Neuron (in vitro differentiated cells): ENCODE measurements around the gene OR5H2.

Experiments
- H2AFZ ChIP-seq: one replicate; pipeline ENCODE4 v1.6.1; 2013; ENCODE audit warnings: low read depth, mild to moderate bottlenecking, inconsistent platforms, low read length, moderate library complexity
- H3K27me3 ChIP-seq: one replicate; pipeline ENCODE4 v1.6.1; 2013; ENCODE audit warnings: low read length; ENCODE audit not compliant: insufficient read depth
- H3K36me3 ChIP-seq: one replicate; pipeline ENCODE4 v1.6.1; 2013; ENCODE audit warnings: low read length; ENCODE audit not compliant: insufficient read depth
- H3K4me1 ChIP-seq: one replicate; pipeline ENCODE4 v1.6.1; 2013; ENCODE audit warnings: low read length; ENCODE audit not compliant: insufficient read depth
- H3K4me3 ChIP-seq: 2 replicates; pipeline ENCODE4 v1.5.1; 2013; ENCODE audit warnings: mild to moderate bottlenecking, low read length, moderate library complexity
- H3K9me3 ChIP-seq: one replicate; pipeline ENCODE4 v1.6.1; 2013; ENCODE audit warnings: low read length

Gene OR5H2

GRCh38 chr3:98291332-98291957, 9.1 kb downstream of the OR5H2 start:
- H2AFZ ChIP-seq: no peak overlapping the region
- no peaks in the 10 kb centered on the region for H3K27me3 ChIP-seq
- no peaks in the 10 kb centered on the region for H3K4me1 ChIP-seq
- H3K4me3 ChIP-seq: no peak overlapping the region
- no peaks in the 10 kb centered on the region for H3K36me3 ChIP-seq
- H3K9me3 ChIP-seq: no peaks in the 10 kb centered on the region

GRCh38 chr3:98322101-98322500, 39.8 kb downstream of the OR5H2 start:
- no peaks in the 10 kb centered on the region for H3K4me1 ChIP-seq
- H2AFZ ChIP-seq: no peak overlapping the region
- no peaks in the 10 kb centered on the region for H3K27me3 ChIP-seq
- H3K9me3 ChIP-seq: no peaks in the 10 kb centered on the region
- H3K4me3 ChIP-seq: no peak overlapping the region
- H3K36me3 ChIP-seq: no peaks in the 10 kb centered on the region

GRCh38 chr3:98322686-98323085, 40.4 kb downstream of the OR5H2 start:
- Histone ChIP-seq H3K36me3 (no peaks in the 10 kb centered on the region), H2AFZ (no peak overlapping the region), H3K4me1 (no peaks in the 10 kb centered on the region), H3K9me3 (no peaks in the 10 kb centered on the region), H3K4me3 (no peak overlapping the region), H3K27me3 (no peaks in the 10 kb centered on the region)

DNA sequence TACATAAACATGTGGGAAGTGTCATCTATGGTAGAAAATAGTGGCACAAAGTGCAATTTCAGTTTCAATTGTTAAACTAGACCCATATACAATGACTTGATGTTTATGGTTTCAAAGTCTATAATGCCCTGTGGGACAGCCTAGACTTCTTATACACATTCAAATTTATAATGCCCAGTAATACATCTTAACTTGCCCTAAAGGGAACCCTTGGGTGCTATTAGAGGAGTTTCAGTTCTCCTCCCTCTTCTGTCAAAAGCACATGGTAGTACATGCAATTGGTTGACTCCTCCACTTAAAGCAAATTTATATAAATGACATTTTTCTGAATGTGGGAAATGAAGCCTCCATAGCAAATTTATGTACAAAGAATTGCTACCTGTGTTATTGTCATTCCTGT, 41.1 kb downstream of the OR5H2 start:
- Histone ChIP-seq H2AFZ (no peak overlapping the region), H3K4me3 (no peak overlapping the region), H3K9me3 (no peaks in the 10 kb centered on the region), H3K4me1 (no peaks in the 10 kb centered on the region), H3K36me3 (no peaks in the 10 kb centered on the region), H3K27me3 (no peaks in the 10 kb centered on the region)

DNA sequence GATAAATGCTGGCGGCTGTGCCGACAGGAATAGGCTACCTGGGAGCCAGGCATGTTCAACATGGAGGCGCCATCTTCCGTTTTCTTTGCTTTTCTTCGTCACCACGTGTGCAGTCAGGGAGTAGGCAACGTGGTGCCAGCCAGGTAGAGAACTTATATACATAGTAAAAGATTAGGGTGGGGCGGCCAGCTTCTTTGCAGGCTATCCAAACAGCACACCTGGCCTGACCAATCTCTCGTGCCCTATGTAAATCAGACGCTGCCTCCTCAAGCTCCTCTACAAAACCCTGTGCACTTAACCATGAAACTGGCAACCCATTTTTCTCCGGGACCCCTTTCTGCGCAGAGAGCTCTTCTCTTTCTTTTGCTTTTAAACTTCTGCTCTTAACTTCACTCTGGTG, 42.8 kb downstream of the OR5H2 start:
- no peaks in the 10 kb centered on the region for H3K27me3 ChIP-seq
- H2AFZ ChIP-seq: no peak overlapping the region
- H3K4me3 ChIP-seq: no peak overlapping the region
- no peaks in the 10 kb centered on the region for H3K36me3 ChIP-seq
- no peaks in the 10 kb centered on the region for H3K9me3 ChIP-seq
- H3K4me1 ChIP-seq: no peaks in the 10 kb centered on the region

DNA sequence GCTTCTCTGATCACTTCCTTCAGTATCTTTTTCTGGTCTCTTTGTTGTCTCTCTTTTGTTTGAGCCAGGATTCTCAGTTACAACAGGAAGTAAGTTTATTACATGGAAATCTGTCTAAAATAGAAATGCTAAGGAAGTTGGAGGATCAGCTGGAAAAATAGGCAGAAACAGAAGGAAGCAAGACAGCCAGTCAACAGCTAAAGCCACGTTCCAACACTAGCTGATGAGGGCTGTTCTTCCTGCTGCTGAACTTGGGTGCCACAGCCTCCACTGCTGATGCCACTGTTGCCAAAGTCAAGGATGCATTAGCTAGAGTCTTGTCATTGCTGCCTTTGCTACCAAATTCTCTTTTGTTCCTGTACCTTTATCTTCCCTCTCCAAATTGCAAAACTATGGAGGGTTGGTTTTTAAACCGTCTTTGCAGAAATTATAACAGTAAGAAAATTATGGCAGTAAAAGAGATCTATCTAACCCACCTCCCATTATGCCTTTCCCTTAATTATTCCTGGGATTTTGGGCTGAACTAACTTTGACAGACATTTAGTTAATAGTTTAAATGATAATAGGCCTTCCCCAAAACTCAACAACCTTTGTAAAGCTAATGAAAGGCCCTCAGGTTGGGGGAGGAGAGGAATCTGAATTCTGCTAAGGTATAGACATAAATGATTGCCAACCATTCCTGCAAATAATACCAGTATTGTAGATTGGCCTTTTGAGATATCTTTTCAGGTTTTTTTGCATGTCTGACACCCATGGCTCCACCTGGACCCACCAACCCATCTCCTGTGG, 44.0 kb downstream of the OR5H2 start:
- H3K4me1 ChIP-seq: no peaks in the 10 kb centered on the region
- H3K9me3 ChIP-seq: no peaks in the 10 kb centered on the region
- H3K36me3 ChIP-seq: no peaks in the 10 kb centered on the region
- peaks cover 3% of the 10 kb centered on the region for H3K27me3 ChIP-seq
- H3K4me3 ChIP-seq: no peak overlapping the region
- no peak overlapping the region for H2AFZ ChIP-seq

DNA sequence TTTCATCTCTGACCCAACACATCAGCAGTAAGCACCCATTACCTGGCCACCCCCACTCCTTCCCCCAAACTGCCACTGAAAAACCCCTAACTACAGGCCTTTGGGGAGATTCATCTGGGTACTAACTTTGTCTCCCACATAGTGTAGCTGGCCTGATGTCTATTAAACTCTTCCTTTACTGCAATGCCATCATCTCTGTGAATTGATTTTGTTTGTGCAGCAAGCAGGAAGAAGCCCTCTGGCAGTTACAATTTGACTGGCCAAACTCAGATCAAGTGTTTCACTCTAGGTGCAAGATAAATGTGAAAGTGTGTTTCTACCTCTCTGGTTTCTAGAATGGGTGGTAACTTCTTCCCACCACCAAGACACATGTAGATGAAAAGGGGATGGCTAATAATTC, 44.6 kb downstream of the OR5H2 start:
- no peak overlapping the region for H3K4me3 ChIP-seq
- no peaks in the 10 kb centered on the region for H3K36me3 ChIP-seq
- no peaks in the 10 kb centered on the region for H3K4me1 ChIP-seq
- peaks cover 3% of the 10 kb centered on the region for H3K27me3 ChIP-seq
- no peak overlapping the region for H2AFZ ChIP-seq
- H3K9me3 ChIP-seq: no peaks in the 10 kb centered on the region

DNA sequence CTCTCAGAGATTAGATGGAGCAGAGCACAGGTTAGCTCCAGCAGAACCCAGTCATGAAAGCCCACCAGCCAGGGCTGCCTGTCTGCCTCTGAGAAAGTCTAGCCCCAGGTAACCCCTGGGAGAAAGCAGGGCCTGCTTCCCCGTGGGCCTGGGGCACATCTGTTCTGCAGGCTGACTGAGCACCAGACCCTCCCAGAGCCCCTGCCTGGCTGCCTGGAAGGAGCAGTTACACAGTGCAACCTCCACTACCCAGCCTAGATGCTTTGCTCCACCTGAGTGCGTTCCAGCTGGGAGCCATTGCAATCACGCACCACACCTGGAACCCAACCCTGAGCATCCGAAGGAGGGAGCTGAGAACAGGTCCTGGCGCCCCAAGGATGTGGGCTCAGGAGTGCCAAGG, 46.6 kb downstream of the OR5H2 start:
- no peaks in the 10 kb centered on the region for H3K36me3 ChIP-seq
- H3K27me3 ChIP-seq: peaks cover 3% of the 10 kb centered on the region

GRCh38 chr3:98329392-98330124, 47.3 kb downstream of the OR5H2 start:
- Histone ChIP-seq H3K27me3 (peaks cover 3% of the 10 kb centered on the region), H3K4me3 (no peak overlapping the region), H3K9me3 (no peaks in the 10 kb centered on the region), H2AFZ (peak overlapping the region; percentile 62), H3K36me3 (no peaks in the 10 kb centered on the region), H3K4me1 (no peaks in the 10 kb centered on the region)

More for the DNA sequence above, 46.6 kb downstream of the OR5H2 start:
- Histone ChIP-seq H2AFZ (peak overlapping the region; percentile 62), H3K4me3 (no peak overlapping the region), H3K4me1 (no peaks in the 10 kb centered on the region), H3K9me3 (no peaks in the 10 kb centered on the region)

GRCh38 chr3:98331329-98331728, 49.0 kb downstream of the OR5H2 start:
- Histone ChIP-seq H3K27me3 (peaks cover 3% of the 10 kb centered on the region), H2AFZ (no peak overlapping the region), H3K9me3 (no peaks in the 10 kb centered on the region), H3K36me3 (no peaks in the 10 kb centered on the region), H3K4me1 (no peaks in the 10 kb centered on the region), H3K4me3 (no peak overlapping the region)
